HEK293T (cell line): ENCODE measurements around the gene NOVA2.

Experiments used
- ARNT ChIP-seq: fragments of 450-650 bp; IDR thresholded peaks from 2 replicates; pipeline ENCODE4 v1.6.1; 2017; ENCODE audit warnings: mild to moderate bottlenecking
- BHLHE40 ChIP-seq: fragments of 450-650 bp; IDR thresholded peaks from 2 replicates; pipeline ENCODE4 v1.6.1; 2016; ENCODE audit warnings: mild to moderate bottlenecking, moderate library complexity, borderline replicate concordance
- NFRKB ChIP-seq: fragments of 450-650 bp; IDR thresholded peaks from 2 replicates; pipeline ENCODE4 v1.6.1; 2016; ENCODE audit warnings: mild to moderate bottlenecking, moderate library complexity
- SUZ12 ChIP-seq: fragments of 450-650 bp; IDR thresholded peaks from 2 replicates; pipeline ENCODE4 v1.6.1; 2016; ENCODE audit warnings: mild to moderate bottlenecking
- TARDBP ChIP-seq: fragments of 450-650 bp; IDR thresholded peaks from 2 replicates; pipeline ENCODE4 v1.6.1; 2016

DNA sequence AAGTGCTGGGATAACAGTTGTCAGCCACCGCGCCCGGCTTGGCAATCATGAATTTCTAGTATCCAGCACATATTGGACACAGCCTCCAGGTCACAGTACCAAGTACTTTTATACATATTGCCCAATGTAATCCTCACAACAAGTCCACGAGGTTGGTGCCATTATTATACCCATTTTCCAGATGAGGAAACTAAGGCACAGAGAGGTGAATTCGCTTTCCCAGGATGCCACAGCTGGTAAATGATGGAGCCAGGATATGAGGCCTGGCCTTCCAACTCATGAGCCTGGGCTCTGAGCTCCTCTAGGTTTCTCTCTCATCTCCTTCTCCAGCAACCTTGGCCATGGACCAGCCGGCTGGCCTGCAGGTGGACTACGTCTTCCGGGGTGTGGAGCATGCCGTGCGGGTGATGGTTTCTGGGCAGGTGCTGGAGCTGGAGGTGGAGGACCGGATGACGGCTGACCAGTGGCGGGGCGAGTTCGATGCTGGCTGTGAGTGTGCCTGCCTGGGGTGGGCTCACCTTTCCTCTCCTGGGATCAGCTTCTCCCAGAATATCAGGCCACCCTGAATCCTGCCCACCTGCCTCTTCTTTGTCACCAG, 29.1 kb upstream of the NOVA2 start:
- TF ChIP-seq TARDBP (no peak), SUZ12 (no peak), ARNT (no peak), BHLHE40 (no peak), NFRKB (no peak)
